Measurements from ENCODE around the gene SERPINE2.

The SERPINE2 gene

DNA sequence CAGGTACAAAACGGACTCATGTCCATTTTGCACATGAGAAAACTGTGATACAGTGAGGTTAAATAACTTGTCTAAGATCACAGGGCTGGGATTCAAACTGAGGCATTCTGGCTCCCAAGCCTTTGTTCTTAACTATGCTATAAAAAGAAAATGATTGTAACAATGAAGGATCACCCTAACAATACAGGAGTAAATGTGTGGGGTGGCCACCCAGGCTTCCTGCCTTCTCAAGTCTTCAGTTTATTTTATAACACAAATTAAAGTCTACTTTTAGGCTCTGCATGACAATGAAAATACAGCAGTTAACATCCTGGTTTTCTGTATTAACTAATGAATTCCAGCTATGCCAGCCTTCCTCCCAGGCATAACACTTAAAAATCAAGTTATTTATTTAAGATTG lies 101.6 kb downstream of the SERPINE2 start:
- DNase-seq, result no peak

- no peak for DNase-seq
These were observed 102.2 kb downstream of the SERPINE2 start for GRCh38 chr2:223936862-223937326.

DNA sequence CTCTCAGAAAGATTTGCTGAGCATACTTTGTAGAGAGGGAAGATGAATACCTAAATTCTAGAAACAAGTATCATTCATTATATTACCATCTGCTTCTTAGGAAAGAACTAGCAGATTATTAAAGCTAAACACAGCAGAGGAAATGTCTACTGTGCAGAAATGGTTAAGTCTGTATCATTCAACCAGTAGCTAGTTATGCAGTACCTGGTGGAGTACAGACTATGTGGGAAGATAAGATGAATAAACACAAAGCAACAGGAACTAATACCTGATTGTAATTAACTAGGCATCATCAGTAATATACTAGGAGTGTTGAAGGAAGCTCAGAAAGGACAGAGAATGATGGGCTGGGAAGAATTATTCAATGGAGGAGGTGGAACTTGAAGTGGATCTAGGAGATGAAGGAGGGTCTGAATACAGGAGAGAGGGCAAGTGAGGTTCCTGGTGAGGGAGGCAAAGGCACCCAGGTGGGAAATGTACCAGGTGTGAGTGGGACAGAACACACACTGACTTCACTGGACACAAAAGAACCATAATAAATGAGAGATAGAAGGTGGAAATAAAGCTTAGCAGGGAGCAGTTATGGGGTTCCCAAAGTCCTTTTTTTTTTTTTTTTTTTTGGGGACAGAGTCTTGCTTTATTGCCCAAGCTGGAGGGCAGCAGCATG lies 103.5 kb downstream of the SERPINE2 start:
- DNase-seq, result no peak

DNA sequence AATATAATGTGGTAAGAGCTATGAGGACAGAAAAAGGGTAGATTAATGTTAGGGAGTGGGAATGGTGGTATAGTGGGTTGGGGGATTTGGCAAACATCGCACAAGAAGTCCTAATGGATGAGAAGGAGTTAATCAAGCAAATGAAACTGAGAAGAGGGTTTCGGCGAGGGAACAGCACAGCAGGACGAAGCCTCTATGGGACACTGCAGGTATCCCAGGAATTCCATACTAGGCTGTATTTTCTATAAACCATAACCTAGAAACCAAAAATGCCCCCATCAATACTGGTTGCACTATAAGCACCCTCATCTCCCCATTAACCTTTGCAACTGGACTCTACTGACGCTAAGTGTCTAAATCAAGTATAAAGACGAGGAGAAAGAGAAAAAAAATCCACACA lies 104.2 kb downstream of the SERPINE2 start:
- DNase-seq, result no peak

DNA sequence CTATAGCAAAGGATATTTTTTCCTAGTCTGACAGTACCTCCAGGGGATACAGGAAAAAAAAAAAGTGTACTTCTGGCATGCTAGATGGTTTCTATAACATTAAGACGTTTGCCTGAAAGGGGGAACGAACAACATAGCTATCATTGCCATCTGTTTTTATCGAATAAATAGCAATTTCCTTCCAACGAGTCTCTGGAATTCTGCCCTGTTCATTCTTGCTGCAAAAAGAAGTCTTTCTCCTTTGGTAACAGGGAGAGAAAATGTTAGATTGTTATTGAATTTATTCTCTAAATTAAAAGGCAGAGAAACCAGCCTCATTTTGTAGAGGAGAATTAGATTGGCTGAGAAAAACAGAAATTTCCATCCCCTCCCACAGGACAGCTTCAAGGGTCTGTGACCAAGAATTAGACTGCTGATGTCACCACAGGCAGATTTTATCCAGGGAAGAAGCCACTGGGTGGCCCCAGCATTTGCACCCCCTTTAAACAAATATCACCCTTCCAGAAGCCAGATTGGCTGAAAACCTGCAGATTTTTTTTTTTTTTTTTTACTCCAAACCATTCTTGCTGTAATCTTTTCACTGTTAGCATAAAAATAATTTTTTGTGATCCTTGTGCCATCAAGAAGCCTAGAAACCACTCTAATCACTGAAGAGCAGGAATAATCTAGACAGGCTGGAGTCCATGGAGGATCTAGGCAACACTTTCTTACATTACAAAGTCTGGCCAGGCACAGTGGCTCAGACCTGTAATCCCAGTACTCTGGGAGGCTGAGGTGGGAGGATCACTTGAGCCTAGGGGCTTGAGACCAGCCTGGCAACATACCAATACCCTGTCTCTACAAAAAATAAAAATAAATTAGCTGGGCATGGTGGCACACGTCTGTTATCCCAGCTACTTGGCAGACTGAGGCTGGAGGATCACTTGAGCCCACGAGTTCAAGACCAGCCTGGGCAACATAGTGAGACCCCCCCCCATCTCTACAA lies 106.0 kb downstream of the SERPINE2 start:
- no peak for DNase-seq

- DNase-seq, result no peak
These were observed 108.7 kb downstream of the SERPINE2 start for GRCh38 chr2:223930103-223930976.

GRCh38 chr2:223929571-223930102 lies 109.4 kb downstream of the SERPINE2 start:
- DNase-seq, result no peak

DNA sequence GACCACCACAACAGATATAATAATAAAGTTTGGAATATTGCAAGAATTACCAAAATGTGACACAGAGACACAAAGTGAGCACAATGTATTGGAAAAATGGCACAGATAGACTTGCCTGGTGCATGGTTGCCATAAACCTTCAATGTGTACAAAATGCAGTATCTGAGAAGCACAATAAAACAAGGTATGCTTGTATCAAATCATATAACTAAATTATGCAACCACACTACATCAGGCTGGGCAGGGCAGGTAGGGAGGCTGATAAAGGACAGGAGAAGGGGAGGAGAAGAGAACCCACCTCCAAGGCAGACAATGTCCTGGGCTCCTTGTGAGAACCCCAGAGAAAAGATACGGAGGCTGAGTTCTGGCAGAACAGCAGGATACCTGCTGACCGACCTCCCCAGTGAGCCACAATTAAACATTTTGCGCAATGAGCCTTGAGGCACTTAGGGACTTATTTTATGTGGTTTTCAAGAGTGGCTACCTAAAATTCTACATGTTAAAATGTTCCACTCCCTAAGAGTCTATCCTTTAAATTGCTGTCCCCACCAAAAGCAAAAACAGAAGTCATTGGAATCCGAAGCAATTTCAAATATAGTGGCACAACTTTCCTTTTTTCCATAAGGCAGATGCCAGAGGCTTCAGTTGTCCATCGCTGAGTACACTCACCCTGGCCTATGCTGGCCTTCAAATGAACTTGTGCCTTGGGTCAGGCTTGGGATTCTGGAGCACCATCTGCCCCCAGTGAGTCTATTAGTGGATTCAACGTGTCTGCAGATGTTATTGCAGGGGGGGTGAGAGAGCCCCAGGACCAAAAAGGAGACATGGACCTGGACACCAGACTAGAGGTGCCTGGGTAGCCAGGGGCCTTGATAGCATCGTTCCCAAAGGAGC lies 110.7 kb downstream of the SERPINE2 start:
- no peak for DNase-seq

DNA sequence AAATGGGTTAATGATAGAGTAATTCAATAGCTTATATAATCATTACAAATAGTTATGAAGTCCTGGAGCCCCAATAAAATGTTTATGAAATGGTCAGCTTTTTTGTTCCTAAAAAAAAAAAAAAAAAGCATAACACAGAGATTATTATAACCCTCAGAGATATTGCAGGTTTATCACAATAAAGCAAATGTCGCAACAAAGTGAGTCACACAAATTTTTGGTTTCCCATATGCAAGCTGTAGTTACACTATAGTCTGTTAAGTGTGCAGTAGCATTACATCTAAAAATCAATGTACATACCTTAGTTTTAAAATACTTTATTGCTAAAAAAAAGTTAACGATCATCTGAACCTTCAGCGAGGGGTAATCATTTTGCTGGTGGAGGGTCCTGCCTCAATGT lies 114.0 kb downstream of the SERPINE2 start:
- DNase-seq, result no peak

All from NCI-H1417 treated with DMSO at 0.1 percent for 48 hours (cell line).